OCI-LY3 (cell line): ENCODE data around the gene CYP26C1.
A peak's percentile ranks its signal among the peaks of the same experiment; 100 is the strongest.

ENCODE experiments used
- H2AFZ ChIP-seq: fragments of 200-600, 300-600 bp; shearing (Covaris generic); 2 replicates; pipeline ENCODE4 v1.6.0; 2014; ENCODE audit warnings: antibody characterized with exemption, low read depth, low read length
- H3K27ac ChIP-seq: fragments of 200-600, 300-600 bp; sonication (generic); 2 replicates; pipeline ENCODE4 v1.5.1; 2014; ENCODE audit warnings: mild to moderate bottlenecking, low read length, moderate library complexity, mixed read lengths
- H3K27me3 ChIP-seq: fragments of 200-600, 300-600 bp; sonication (generic); 2 replicates; pipeline ENCODE4 v1.6.1; 2014; ENCODE audit warnings: low read depth, low read length, mixed read lengths
- H3K36me3 ChIP-seq: fragments of 200-600, 300-600 bp; sonication (generic); replicated peaks from 2 replicates; pipeline ENCODE3; 2014; ENCODE audit warnings: low read depth, low read length, mixed read lengths
- H3K4me1 ChIP-seq: fragments of 300-600, 200-600 bp; sonication (generic); 2 replicates; pipeline ENCODE4 v1.6.1; 2014; ENCODE audit warnings: low read length, mixed read lengths
- H3K4me2 ChIP-seq: fragments of 200-600, 300-600 bp; sonication (generic); 2 replicates; pipeline ENCODE4 v1.6.1; 2014; ENCODE audit warnings: low read length, mixed read lengths
- H3K4me3 ChIP-seq: fragments of 300-600, 200-600 bp; sonication (generic); 2 replicates; pipeline ENCODE4 v1.5.1; 2014; ENCODE audit warnings: antibody characterized with exemption, mild to moderate bottlenecking, low read length, moderate library complexity
- H3K79me2 ChIP-seq: fragments of 300-600, 200-600 bp; shearing (Covaris generic); 2 replicates; pipeline ENCODE4 v1.6.1; 2014; ENCODE audit warnings: mild to moderate bottlenecking, low read length, mixed read lengths
- H3K9ac ChIP-seq: fragments of 300-600, 200-600 bp; shearing (Covaris generic); 2 replicates; pipeline ENCODE4 v1.6.0; 2014; ENCODE audit warnings: mild to moderate bottlenecking, low read length, moderate library complexity
- H3K9me3 ChIP-seq: fragments of 200-600, 300-600 bp; shearing (Covaris generic); 2 replicates; pipeline ENCODE4 v1.6.1; 2014; ENCODE audit warnings: low read length, mixed read lengths; ENCODE audit not compliant: insufficient read depth
- H4K20me1 ChIP-seq: fragments of 200-600, 300-600 bp; sonication (generic); 2 replicates; pipeline ENCODE4 v1.6.1; 2016; ENCODE audit warnings: low read length, mixed read lengths; ENCODE audit not compliant: insufficient read depth
- CTCF ChIP-seq: fragments of 200-600, 300-600 bp; sonication (generic); IDR thresholded peaks from 2 replicates; pipeline ENCODE4 v1.5.1; 2014; ENCODE audit warnings: antibody characterized with exemption, low read length, low read depth
- EZH2phosphoT487 ChIP-seq: fragments of 200-600 bp; shearing (Covaris generic); IDR thresholded peaks from 2 replicates; pipeline ENCODE4 v1.6.1; 2018; ENCODE audit warnings: antibody characterized with exemption, mixed run types, low read depth

Gene CYP26C1

GRCh38 chr10:93075369-93076221 is 15.0 kb downstream of the CYP26C1 start:
- H3K4me1 ChIP-seq: peaks cover 12% of the 10 kb centered on the region
- H3K4me2 ChIP-seq: peak overlapping the region; percentile 16; the same call in 1 of the 2 replicates
- no peaks in the 10 kb centered on the region for H4K20me1 ChIP-seq
- H3K36me3 ChIP-seq: no peaks in the 10 kb centered on the region
- H3K4me3 ChIP-seq: no peak overlapping the region
- H3K9ac ChIP-seq: no peak overlapping the region
- no peak overlapping the region for H3K27ac ChIP-seq
- TF ChIP-seq CTCF: no peak
- TF ChIP-seq EZH2phosphoT487: no peak
- H2AFZ ChIP-seq: no peak overlapping the region
- H3K9me3 ChIP-seq: no peaks in the 10 kb centered on the region
- H3K27me3 ChIP-seq: 0 out of 2 replicates have a peak, but pooled peaks cover 3% of the 10 kb centered on the region
- H3K79me2 ChIP-seq: no peaks in the 10 kb centered on the region

GRCh38 chr10:93076871-93077270 is 16.3 kb downstream of the CYP26C1 start:
- Histone ChIP-seq H3K9me3 (no peaks in the 10 kb centered on the region), H4K20me1 (no peaks in the 10 kb centered on the region), H3K4me1 (peaks cover 12% of the 10 kb centered on the region), H3K4me3 (no peak overlapping the region), H3K27ac (no peak overlapping the region), H3K79me2 (no peaks in the 10 kb centered on the region), H3K36me3 (no peaks in the 10 kb centered on the region), H2AFZ (no peak overlapping the region), H3K9ac (no peak overlapping the region), H3K4me2 (no peak overlapping the region), H3K27me3 (0 out of 2 replicates have a peak, but pooled peaks cover 3% of the 10 kb centered on the region)
- TF ChIP-seq EZH2phosphoT487: no peak
- TF ChIP-seq CTCF: no peak

GRCh38 chr10:93077860-93078337 is 17.3 kb downstream of the CYP26C1 start:
- H3K27me3 ChIP-seq: 0 out of 2 replicates have a peak, but pooled peaks cover 3% of the 10 kb centered on the region
- H3K4me2 ChIP-seq: no peak overlapping the region

More at GRCh38 chr10:93077860-93078337, 17.3 kb downstream of the CYP26C1 start:
- Histone ChIP-seq H3K9ac (no peak overlapping the region), H3K4me1 (peaks cover 12% of the 10 kb centered on the region), H3K27ac (no peak overlapping the region), H3K36me3 (no peaks in the 10 kb centered on the region), H2AFZ (no peak overlapping the region), H4K20me1 (no peaks in the 10 kb centered on the region), H3K79me2 (no peaks in the 10 kb centered on the region), H3K4me3 (no peak overlapping the region), H3K9me3 (no peaks in the 10 kb centered on the region)
- TF ChIP-seq EZH2phosphoT487 (no peak), CTCF (no peak)
